NCI-H774 (cell line): ENCODE measurements around the gene MPC2.
"Not testable (repeated sequence)": the region's sequence is repeated elsewhere in the genome, so short reads cannot be mapped to it uniquely, and the experiment has no call there.

Experiments
- DNase-seq: peaks from one replicate; lab custom pipeline; 2025; lab: John Stamatoyannopoulos, UW

The MPC2 gene

DNA sequence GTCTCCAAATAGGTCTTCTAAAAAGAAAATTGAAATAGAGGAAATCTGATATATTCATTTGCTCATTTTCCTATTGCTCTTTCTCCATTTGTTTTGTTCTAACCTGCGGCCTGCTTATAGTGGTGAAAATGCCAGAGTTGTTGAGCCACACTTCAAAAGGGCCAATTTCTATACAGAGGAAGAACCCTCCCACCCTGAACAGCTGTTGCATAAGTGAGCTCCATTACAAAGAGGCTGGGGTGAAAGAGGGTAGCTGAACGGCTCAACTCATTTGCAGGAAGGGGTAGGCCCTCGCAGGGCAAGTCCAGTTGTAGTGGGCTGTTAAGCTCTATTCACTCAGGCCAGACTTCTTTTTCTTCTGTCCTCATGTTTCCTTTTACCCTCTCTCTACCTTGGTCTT is 31.7 kb downstream of the MPC2 start:
- DNase-seq = no peak

DNA sequence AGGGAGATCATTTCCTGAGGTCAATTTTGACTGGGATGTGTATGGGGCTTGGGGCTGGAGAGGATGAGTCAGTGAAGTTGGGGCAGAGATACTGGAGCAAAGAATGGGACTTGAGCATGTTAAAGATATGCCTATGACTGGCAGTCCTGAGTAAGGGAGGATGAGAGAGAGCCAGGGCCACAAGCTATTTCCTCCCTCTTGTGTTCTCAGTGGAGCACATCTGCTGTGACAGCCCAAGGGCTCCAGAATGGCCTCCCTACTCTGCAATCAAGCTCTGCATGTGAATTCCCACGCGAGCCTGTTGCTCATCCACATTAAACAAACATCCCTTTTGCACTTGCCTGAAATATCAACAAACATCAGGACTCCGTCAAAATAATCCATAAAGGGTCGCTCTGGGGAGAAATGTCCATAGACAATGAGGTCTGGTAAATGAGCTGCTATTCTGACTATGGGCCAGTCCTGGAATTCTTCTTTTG is 32.2 kb downstream of the MPC2 start:
- no peak for DNase-seq

DNA sequence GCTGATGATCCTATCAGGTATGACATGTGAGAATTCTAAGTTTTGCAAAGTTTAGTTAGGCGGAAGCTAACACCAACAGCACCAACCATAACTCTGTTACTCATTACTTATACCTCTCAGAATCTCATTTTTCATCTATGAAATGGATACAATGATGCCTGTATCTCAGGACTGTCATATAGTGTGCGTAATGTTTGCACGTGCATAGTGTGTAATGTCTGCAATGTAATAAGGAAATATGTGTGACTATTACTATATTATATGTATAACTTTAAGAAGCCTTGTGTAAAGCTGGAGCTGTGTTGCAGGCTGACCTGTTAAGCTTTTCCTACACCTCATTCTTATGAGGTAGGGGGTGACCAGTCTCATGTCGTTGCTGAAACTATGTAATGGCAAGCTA is 36.0 kb downstream of the MPC2 start:
- DNase-seq = no peak

DNA sequence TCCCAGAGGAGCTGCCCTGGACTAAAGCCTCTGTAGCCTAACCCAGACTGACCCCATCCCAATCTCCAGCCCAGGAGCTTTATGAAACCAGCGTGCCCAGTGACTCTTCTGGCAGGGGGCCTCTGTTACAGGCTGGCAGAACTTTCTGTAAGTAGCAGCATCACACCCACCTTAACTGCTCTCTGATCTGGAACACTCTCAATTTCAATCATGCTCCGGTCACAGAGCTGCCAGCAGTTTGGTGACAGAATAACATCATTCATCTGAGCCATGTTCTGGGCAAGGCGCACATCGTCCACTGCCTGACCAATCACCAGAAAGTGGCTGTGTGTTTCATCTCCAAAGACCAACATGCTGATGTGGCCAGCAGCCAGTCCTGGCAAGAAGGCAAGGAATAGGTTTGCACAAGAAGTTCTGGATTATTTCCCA is 37.6 kb downstream of the MPC2 start:
- no peak for DNase-seq

DNA sequence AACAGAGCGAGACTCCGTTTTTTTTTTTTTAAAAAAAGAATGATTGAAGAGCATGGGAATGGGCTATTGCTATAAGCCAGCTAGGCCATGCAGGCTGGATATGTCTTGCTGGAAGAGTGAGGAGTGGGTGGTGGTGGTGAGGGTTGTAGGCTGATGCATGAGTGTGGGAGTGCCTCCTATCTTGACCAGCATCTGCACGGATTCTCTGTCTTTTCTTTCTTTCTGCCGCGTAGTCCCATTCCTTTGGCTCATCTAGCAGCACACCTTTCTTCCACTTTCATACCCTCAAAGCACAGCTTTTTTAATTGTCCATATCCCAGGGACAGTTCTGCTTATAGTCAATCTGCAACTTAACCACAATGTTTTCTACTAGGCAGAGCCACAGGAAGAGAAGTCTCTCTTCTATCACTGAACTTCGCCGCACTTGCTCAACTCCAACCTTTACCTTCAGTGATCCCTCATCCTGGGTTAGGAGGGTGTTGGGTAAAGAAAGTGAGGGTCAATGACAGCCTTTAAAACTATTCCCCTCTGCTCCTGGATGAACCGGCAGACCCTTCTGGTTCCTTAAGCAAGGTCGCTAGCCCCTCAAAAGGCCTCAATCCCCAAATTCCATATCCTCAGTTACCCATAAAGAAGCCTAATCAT is 38.2 kb downstream of the MPC2 start:
- DNase-seq = no peak

DNA sequence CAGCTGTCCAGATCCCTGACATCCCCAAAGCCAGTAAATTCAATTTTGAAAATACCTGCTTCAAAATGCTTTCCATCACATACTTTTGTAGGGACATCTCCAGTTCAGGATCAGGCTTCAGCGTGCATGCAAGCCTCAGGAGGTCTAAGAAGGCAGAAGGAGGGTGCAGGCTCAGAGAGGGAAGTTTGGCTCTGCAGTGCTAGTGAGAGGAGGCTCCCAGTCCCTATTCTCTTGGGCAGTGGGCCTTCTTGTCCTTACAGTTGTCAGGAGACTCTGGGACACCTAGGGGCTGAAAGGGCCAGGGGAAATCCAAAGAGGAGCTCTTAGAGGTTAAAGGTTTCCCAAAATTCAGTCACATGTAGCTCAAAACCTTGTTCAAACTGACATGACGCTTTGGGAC is 43.1 kb downstream of the MPC2 start:
- DNase-seq = no peak

DNA sequence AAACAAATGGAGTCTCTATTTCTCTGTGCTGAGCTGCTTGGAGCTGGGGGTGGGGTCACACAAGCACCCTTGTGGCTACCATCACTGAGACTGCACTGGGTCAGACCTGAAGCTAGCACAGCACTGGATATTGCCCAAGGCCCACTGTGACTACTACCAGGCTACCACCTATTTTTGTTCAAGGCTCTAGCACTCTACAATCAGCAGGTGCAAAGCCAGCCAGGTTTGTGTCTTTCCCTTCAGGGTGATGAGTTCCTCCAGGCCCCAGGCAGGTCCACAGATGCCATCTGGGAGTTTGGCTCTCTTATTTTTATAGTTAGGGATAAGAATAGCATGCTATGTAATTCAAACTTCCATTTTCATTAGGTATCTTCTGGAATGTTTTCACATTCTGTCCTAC is 46.5 kb downstream of the MPC2 start:
- DNase-seq = no peak

DNA sequence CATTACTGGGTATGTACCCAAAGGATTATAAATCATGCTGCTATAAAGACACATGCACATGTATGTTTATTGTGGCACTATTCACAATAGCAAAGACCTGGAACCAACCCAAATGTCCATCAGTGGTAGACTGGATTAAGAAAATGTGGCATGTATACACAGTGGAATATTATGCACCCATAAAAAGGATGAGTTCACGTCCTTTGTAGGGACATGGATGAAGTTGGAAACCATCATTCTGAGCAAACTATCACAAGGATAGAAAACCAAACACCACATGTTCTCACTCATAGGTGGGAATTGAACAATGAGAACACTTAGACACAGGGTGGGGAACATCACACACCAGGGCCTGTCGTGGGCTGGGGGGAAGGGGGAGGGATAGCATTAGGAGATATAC is 49.7 kb downstream of the MPC2 start:
- not testable (repeated sequence) for DNase-seq

DNA sequence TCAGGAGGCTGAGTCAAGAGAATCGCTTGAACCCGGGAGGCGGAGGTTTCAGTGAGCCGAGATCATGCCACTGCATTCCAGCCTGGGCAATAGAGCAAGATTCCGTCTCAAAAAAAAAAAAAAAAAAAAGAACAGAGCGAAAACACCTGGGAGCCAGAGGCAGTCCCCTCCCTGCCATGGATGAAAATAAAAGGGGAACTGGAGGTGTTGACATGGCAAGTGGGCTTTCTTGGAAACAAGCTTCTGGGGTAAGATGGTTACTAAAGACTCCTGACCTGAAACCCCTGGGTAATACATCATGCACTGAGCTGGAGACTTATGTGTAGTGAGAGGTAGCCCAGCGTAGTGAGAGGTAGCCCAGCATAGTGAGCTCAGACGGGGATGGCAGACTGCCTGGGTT is 54.5 kb downstream of the MPC2 start:
- no peak for DNase-seq

DNA sequence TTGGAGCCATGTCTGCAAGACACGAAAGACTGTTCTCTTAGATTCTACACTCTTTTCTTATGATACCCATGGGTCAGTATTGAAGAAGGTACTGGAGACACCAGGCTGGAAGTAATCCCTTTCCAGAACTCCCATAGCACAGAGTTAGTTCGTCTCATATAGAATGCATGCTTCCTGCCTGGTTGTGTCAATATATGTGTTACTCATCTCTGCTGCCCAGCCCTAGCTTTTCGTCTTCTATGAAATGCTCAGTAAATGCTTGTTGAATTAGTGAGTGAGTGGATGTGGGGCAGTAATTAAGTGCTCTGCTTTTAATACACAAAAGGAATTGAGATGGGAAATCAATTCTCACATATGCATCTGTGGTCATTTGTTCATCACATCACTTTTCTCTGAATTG is 55.1 kb downstream of the MPC2 start:
- no peak for DNase-seq

DNA sequence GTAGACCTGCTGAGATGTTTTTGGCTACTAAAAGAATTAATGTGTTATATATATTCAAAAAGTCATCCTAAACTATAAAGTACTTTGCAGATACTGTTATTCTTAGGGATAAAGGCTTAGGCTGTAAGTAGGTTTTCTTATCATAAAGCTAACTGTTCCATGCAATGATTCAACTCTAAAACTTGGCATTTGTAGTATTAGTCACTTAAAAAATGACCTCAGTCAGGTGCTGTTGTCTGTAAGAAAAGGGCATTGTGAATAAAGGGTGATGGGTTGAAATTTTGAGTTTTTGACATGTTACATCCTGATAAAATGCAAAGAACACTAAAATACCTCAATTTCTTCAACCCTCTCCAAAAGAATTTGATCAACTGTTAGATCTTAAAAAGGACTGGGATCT is 55.8 kb downstream of the MPC2 start:
- DNase-seq = no peak

DNA sequence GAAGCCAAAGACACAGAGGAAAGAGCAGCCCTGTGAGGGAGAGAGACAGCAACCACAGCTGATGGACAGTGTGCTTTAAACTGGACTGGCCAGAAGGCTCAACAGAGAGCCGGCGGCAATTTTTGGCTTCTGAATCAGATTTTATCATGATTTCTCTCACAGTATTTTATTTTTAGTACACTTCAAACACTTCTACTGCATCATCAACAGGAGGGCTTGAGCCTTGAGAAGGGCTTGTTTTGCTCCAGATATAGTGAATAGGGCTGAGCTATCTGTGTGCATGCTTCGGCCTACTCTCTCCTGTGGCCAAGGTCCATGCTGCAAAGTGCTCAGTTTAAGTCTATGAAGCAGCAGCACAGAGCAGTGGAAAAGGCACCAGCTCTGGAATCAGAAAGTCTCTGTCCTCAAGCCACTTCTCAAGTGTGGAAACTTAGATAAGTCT is 56.3 kb downstream of the MPC2 start:
- DNase-seq = no peak

DNA sequence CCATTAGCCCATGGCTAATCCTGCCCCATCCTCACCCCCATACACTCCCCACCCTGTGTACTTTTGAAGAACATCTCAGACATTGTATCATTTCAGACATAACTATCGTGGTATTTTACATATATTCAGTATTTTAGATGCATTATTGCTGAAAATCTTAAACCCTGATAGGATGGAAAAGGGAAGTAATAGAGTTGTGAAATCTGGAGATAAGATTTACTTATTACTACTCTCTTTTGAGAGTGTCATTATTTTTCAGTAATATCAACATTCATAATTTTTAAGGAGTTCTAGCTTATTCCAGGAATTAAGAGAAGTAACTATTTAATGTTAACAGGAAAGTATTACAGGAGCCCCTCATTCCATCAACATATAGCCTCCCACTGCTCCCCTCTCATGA is 57.4 kb downstream of the MPC2 start:
- no peak for DNase-seq

DNA sequence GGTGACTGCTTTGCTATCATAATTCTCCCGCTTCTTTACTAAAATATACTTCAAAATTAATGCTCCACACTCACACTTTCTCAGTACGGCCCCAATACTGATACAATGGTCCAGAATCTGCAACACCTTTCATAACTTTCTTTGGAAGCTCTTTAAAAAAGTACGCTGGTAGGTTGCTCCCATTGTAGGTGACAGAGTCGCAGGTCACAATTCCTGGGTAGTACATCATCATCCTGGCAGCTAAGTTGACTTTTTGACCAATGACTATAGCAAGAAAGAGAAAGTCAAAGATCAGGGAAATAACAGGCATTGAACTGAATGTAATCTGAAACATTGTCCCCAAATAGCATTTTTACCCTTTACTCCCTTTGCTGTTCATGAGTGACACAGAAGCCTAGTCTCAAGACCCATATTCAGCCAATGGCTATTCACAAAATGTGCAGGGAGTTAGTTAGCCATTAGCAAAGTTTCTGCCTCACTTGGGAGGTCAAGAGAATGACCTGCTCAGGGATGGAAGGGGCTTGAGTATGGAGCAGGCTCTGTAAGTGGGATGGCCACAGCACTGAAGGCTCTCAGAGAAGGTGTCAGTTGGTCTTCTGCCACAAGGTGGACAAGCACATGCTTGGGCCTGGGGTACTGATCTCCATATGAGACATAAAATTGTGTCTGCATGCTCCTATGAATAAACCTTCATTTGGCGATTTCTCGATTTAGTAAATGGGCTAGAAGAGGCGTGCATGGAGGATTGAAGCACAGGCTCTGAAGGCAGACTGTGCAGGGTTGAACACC is 58.3 kb downstream of the MPC2 start:
- DNase-seq = no peak

DNA sequence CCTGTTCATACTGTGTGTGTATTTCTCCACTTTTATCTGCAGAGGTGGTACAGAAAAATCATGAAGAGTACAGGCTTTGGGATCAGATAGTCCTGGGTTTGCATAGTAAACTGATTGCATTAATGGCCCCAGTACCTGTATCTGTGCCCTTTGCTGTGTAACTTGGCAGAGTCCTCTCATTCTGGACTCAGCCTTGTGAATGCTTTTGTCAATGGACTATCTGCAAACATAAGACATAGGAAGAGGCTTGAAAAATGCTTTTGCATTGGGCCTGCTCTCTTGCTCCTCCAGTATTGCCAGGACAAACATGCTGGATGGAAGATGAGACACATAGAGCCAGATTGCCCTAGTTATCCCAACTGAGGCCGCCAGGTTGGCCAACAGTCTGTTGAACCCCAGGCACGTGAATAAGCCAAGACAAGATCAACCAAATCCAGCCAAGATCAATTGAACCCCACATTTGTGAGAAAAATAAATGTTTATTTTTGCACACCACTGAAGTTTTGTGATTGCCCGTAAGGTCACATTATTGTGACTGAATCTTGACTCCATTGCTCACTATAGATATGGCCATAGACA is 60.2 kb downstream of the MPC2 start:
- DNase-seq = no peak

DNA sequence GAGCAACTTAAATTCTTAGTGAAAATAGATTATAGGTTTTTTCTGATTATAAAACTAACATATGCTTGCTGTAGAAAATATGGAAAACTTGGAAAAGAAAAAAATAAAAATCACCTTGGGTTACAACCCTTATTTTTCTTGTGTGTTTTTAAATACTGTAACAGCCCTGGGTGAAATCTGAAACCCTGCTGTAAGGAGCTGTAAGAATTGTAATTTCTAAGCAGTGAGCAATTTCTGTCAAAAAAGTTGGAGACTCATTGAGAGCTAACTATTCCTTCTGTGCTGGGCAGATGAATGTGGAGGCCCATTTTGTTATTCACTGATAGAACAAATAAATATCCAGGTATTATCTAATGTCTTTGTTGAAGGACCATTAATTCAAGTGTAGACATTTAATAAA is 65.5 kb downstream of the MPC2 start:
- DNase-seq = no peak

DNA sequence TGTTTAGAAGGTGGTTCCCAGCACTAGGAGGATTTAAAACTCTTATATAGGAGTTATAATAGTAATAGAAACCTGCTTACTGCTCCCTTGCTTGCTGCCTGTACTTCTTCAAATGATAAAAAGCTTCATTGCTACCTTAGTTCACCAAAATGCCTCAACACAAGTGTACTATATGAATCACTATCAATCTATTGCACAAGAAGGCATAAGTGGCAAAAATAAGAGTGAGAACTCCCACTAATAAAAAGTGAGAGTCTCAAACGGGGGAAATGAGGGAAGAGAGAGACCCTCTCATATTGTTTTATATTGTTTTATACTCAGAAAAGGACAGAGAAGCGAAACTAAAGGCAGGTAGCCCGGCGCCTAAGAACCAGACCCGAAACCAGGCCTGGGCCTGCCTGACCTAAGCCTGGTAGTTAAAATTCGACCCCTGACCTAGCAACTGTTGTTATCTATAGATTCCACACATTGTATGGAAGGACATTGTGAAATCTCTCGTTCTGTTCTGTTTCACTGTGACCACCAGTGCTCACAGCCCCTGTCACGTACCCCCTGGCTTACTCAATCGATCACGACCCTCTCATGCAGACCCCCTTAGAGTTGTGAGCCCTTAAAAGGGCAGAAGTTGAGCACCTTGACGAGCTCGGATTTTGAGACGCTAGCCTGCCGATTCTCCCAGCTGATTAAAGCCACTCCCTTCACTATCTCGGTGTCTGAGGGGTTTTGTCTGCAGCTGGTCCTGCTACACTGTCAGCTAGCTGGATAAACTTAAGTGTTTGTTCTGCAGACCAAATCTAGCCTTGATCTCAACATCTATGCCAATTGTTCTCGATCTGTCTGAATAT is 67.5 kb downstream of the MPC2 start:
- not testable (repeated sequence) for DNase-seq

DNA sequence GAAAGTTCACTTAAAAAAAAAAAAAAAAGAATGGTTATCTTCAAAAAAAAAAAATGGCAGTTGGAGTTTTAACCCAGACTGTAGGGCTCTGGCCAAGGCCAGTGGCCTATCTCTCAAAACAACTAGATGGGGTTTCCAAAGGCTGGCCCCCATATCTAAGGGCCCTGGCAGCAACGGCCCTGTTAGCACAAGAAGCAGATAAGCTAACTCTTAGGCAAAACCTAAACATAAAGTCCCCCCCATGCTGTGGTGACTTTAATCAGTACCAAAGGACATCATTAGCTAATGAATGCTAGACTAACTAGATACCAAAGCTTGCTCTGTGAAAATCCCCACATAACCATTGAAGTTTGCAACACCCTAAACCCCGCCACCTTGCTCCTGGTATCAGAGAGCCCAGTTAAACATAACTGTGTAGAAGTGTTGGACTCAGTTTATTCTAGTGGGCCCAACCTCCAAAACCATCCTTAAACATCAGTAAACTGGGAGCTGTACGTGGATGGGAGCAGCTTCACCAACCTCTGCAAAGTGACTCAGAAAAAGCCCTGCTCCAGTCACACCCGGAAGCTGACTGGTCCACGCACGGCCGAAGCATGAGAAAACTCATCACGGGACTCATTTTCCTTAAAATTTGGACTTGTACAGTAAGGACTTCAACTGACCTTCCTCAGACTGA is 70.0 kb downstream of the MPC2 start:
- DNase-seq = not testable (repeated sequence)
